Peyer's patch (tissue), 4 donors: ENCODE measurements around the gene EIF4A2.
"Not testable (repeated sequence)": the region's sequence is repeated elsewhere in the genome, so short reads cannot be mapped to it uniquely, and the experiment has no call there.

Experiments used
- CTCF ChIP-seq, 6 experiments: fragments of 450-650 bp in 4 of 6; fragments of 200-600 bp in 2 of 6; sonication (generic) in 1 of 6; IDR thresholded peaks; one replicate each; pipeline ENCODE4 v1.5.1; 2017 to 2019; ENCODE audit warnings: antibody characterized with exemption in 6 of 6, mild to moderate bottlenecking in 3 of 6, moderate library complexity in 1 of 6
- POLR2A ChIP-seq, 2 donors: fragments of 450-650 bp; IDR thresholded peaks; one replicate each; pipeline ENCODE4 v1.5.1; 2017; ENCODE audit warnings: antibody characterized with exemption in 2 of 2, mild to moderate bottlenecking in 2 of 2, moderate library complexity in 2 of 2

- not testable (repeated sequence) for TF ChIP-seq CTCF, POLR2A (IDR thresholded peaks at IDR 0.05)
These were observed 39.0 kb downstream of the EIF4A2 start for GRCh38 chr3:186822388-186822759.
